Measurements from ENCODE around the gene TBRG1. TPM values are rescaled to one million over a fixed set of nuclear protein-coding genes. Genes with fewer than 3 reads are reported as not detected.

TBRG1 gene
- total and polyA plus RNA-seq, 2 of the 8 experiments (the other 6 are each of a cell fraction or from before 2014, with no cell fraction given): 16.3 to 26.7 TPM

DNA sequence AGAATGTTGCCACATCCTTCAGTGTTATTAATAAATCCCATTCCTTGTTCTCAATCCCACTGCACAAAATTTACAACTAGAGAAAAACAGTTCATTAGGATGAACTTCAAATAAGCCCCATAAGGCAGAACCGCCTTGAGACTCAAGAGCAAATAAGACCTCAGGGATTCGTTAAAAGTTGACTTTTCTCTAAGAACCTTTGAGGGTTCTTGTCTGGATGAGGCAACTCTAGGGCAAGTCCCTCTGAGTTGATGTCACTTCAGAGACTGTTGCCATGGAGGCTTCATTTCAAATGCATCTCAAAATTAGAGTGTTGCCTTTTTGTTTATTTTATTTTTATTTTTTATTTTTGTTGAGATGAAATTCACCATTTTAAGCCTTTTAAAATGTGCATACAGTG, 31.2 kb upstream of the TBRG1 start:
- no peak overlapping the region for H2BK12ac ChIP-seq (ENCODE audit: low read depth, low read length)
- H3K4me2 ChIP-seq (ENCODE audit: insufficient read depth in 1 of 2, low read depth in 2 of 2, low read length in 2 of 2): no peak overlapping the region
- no peak overlapping the region for H2AFZ ChIP-seq (ENCODE audit: low read length)
- H3K23ac ChIP-seq (ENCODE audit: insufficient read length): no peak overlapping the region
- ChIA-PET POLR2A (ENCODE audit: partially characterized antibody) (no interaction called here), CTCF (ENCODE audit: partially characterized antibody) (no interaction called here)
- 86% methylated on average over 2 of the region's 2 CpGs; no CpG with 5 or more reads in 1 of the 2 experiments for WGBS, 2 experiments (ENCODE audit: extremely low coverage in 1 of 2, insufficient coverage in 1 of 2, insufficient read length in 1 of 2, insufficient replicate concordance in 2 of 2, low coverage in 1 of 2, low lambda C conversion rate in 2 of 2, missing lambda C conversion rate in 1 of 2)
- H2BK5ac ChIP-seq (ENCODE audit: low read depth, low read length): no peak overlapping the region
- no peaks in the 10 kb centered on the region for H3K79me2 ChIP-seq (ENCODE audit: control insufficient read depth in 1 of 2, insufficient read depth in 2 of 2, low read length in 2 of 2)
- no peaks in the 10 kb centered on the region for H3K9me3 ChIP-seq (ENCODE audit: insufficient read depth in 2 of 2, low read depth in 1 of 2, low read length in 1 of 2)
- no peaks in the 10 kb centered on the region for H3K79me1 ChIP-seq (ENCODE audit: low read depth, low read length)
- no peak overlapping the region for H3K9ac ChIP-seq (replicated peaks in 1 of 4; ENCODE audit: extremely low read depth in 1 of 4, low read depth in 3 of 4, low read length in 3 of 4)
- no peak overlapping the region for H2AK5ac ChIP-seq (ENCODE audit: low read depth, low read length)
- no peak overlapping the region for H3K4me3 ChIP-seq (ENCODE audit: extremely low read depth in 1 of 4, insufficient read depth in 2 of 4, low read depth in 3 of 4, low read length in 4 of 4)
- H2BK15ac ChIP-seq (ENCODE audit: low read length): no peak overlapping the region
- H2BK120ac ChIP-seq (replicated peaks; ENCODE audit: low read depth, low read length): no peak overlapping the region
- no peak overlapping the region for H2BK20ac ChIP-seq (ENCODE audit: low read length)
- no peak overlapping the region for H4K91ac ChIP-seq (replicated peaks; ENCODE audit: insufficient read length, low read length)
- no peaks in the 10 kb centered on the region for H3K36me3 ChIP-seq (ENCODE audit: control insufficient read depth in 2 of 4, insufficient read depth in 4 of 4, low read length in 3 of 4)
- H3K14ac ChIP-seq (ENCODE audit: insufficient read length): no peak overlapping the region
- H3K4ac ChIP-seq (replicated peaks; ENCODE audit: insufficient read length, low read depth, low read length): no peak overlapping the region
- H4K20me1 ChIP-seq (replicated peaks in 1 of 2; ENCODE audit: control insufficient read depth in 1 of 2, insufficient read depth in 2 of 2, low read length in 2 of 2): no peaks in the 10 kb centered on the region
- no peaks in the 10 kb centered on the region; the same call in 1 of the 2 replicates for H3K23me2 ChIP-seq (ENCODE audit: low read depth, low read length)
- H3K27ac ChIP-seq (ENCODE audit: low read depth, low read length): no peak overlapping the region
- FAIRE-seq (no peak), DNase-seq (ENCODE audit: low read depth in 1 of 2, low spot score in 2 of 2) (no peak)
- no peak overlapping the region for H3K56ac ChIP-seq (replicated peaks; ENCODE audit: insufficient read length, low read depth, low read length)
- no peak overlapping the region for H4K5ac ChIP-seq (ENCODE audit: insufficient read length, low read depth, low read length)
- no peaks in the 10 kb centered on the region for H3K4me1 ChIP-seq (replicated peaks in 1 of 4; ENCODE audit: control insufficient read depth in 3 of 4, insufficient read depth in 4 of 4, low read length in 3 of 4)
- H3K18ac ChIP-seq (ENCODE audit: extremely low read depth, low read length): no peak overlapping the region
- H4K8ac ChIP-seq (ENCODE audit: extremely low read depth, insufficient read depth, low read length): no peak overlapping the region
- H3K27me3 ChIP-seq (replicated peaks in 1 of 4; ENCODE audit: control insufficient read depth in 3 of 4, extremely low read depth in 1 of 4, insufficient read depth in 3 of 4, low read length in 3 of 4): no peaks in the 10 kb centered on the region
- TF ChIP-seq CEBPB (IDR thresholded peaks at IDR 0.05; ENCODE audit: low read depth, low read length): no peak
- no peak for TF ChIP-seq RNF2 (IDR thresholded peaks at IDR 0.05; ENCODE audit: borderline replicate concordance, low read depth, low read length, missing control alignments, poor library complexity, severe bottlenecking)
- TF ChIP-seq, protein P1, sequence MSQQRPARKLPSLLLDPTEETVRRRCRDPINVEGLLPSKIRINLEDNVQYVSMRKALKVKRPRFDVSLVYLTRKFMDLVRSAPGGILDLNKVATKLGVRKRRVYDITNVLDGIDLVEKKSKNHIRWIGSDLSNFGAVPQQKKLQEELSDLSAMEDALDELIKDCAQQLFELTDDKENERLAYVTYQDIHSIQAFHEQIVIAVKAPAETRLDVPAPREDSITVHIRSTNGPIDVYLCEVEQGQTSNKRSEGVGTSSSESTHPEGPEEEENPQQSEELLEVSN (IDR thresholded peaks at IDR 0.05): no peak
- no peak for TF ChIP-seq YY1 (IDR thresholded peaks at IDR 0.05; ENCODE audit: low read depth, low read length)
- no peak for TF ChIP-seq SP4 (IDR thresholded peaks at IDR 0.05; ENCODE audit: low read length)
- TF ChIP-seq BRCA1 (IDR thresholded peaks at IDR 0.05; ENCODE audit: low read depth, low read length): no peak
- no peak for TF ChIP-seq SAP30 (IDR thresholded peaks at IDR 0.05; ENCODE audit: insufficient read depth, insufficient replicate concordance, low read length)
- TF ChIP-seq ASH2L (IDR thresholded peaks at IDR 0.05; ENCODE audit: low read length): no peak
- TF ChIP-seq, protein P2, sequence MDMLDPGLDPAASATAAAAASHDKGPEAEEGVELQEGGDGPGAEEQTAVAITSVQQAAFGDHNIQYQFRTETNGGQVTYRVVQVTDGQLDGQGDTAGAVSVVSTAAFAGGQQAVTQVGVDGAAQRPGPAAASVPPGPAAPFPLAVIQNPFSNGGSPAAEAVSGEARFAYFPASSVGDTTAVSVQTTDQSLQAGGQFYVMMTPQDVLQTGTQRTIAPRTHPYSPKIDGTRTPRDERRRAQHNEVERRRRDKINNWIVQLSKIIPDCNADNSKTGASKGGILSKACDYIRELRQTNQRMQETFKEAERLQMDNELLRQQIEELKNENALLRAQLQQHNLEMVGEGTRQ (IDR thresholded peaks at IDR 0.05; ENCODE audit: low read length): no peak
- TF ChIP-seq SIN3A (conservative IDR thresholded peaks at IDR 0.05 in 1 of 2, IDR thresholded peaks at IDR 0.05 in 1 of 2; ENCODE audit: low read depth in 1 of 2, low read length in 2 of 2): no peak
- TF ChIP-seq TBP (IDR thresholded peaks at IDR 0.05; ENCODE audit: low read depth, low read length): no peak
- TF ChIP-seq SP1 (IDR thresholded peaks at IDR 0.05; ENCODE audit: low read depth, low read length): no peak
- no peak for TF ChIP-seq GTF2F1 (IDR thresholded peaks at IDR 0.05; ENCODE audit: borderline replicate concordance, low read depth, low read length)

Measured in H1 (cell line).